NCI-H2227 treated with DMSO at 0.1 percent for 48 hours (cell line): ENCODE data around the gene KCNN3.

Experiments used
- DNase-seq: peaks from one replicate; lab custom pipeline; 2025; lab: John Stamatoyannopoulos, UW

The KCNN3 gene

GRCh38 chr1:154860156-154860870, 9.8 kb downstream of the KCNN3 start:
- DNase-seq: no peak

- no peak for DNase-seq
Measured at GRCh38 chr1:154859786-154860155, 10.3 kb downstream of the KCNN3 start.

GRCh38 chr1:154859151-154859785, 10.8 kb downstream of the KCNN3 start:
- DNase-seq: no peak

GRCh38 chr1:154857441-154858215, 12.5 kb downstream of the KCNN3 start:
- DNase-seq: no peak

GRCh38 chr1:154857022-154857421, 13.1 kb downstream of the KCNN3 start:
- no peak for DNase-seq

GRCh38 chr1:154856544-154856943, 13.5 kb downstream of the KCNN3 start:
- no peak for DNase-seq

GRCh38 chr1:154856049-154856448, 14.0 kb downstream of the KCNN3 start:
- peak; percentile 61 for DNase-seq

GRCh38 chr1:154855186-154855851, 14.8 kb downstream of the KCNN3 start:
- no peak for DNase-seq

- no peak for DNase-seq
Measured at GRCh38 chr1:154852845-154853244, 17.2 kb downstream of the KCNN3 start.

- no peak for DNase-seq
Measured at GRCh38 chr1:154851392-154852177, 18.5 kb downstream of the KCNN3 start.

GRCh38 chr1:154849645-154850131, 20.4 kb downstream of the KCNN3 start:
- peak; percentile 11 for DNase-seq

- DNase-seq: no peak
Measured at GRCh38 chr1:154848983-154849382, 21.1 kb downstream of the KCNN3 start.

GRCh38 chr1:154847891-154848290, 22.2 kb downstream of the KCNN3 start:
- no peak for DNase-seq

- no peak for DNase-seq
Measured at GRCh38 chr1:154846565-154847442, 23.3 kb downstream of the KCNN3 start.

GRCh38 chr1:154845879-154846278, 24.2 kb downstream of the KCNN3 start:
- DNase-seq: no peak

GRCh38 chr1:154845174-154845573, 24.9 kb downstream of the KCNN3 start:
- no peak for DNase-seq

GRCh38 chr1:154844297-154844681, 25.8 kb downstream of the KCNN3 start:
- DNase-seq: no peak

GRCh38 chr1:154843636-154844296, 26.3 kb downstream of the KCNN3 start:
- no peak for DNase-seq

- no peak for DNase-seq
Measured at GRCh38 chr1:154842635-154843034, 27.4 kb downstream of the KCNN3 start.

- no peak for DNase-seq
Measured at GRCh38 chr1:154841384-154841783, 28.7 kb downstream of the KCNN3 start.
